ENCODE data around the gene TRIM2.

TRIM2 gene

GRCh38 chr4:153243468-153243867 lies 39.2 kb downstream of the TRIM2 start:
- peak overlapping the region; percentile 27; the same call in 1 of the 2 replicates for H3K27ac ChIP-seq
- TF ChIP-seq CTCF (conservative IDR thresholded peaks at IDR 0.05): no peak

GRCh38 chr4:153244969-153245368 lies 40.7 kb downstream of the TRIM2 start:
- TF ChIP-seq CTCF (conservative IDR thresholded peaks at IDR 0.05): no peak
- H3K27ac ChIP-seq: peak overlapping the region; percentile 88

GRCh38 chr4:153245775-153246174 lies 41.5 kb downstream of the TRIM2 start:
- TF ChIP-seq CTCF (conservative IDR thresholded peaks at IDR 0.05): no peak
- peak overlapping the region; percentile 88 for H3K27ac ChIP-seq

- peak overlapping the region; percentile 88 for H3K27ac ChIP-seq
- TF ChIP-seq CTCF (conservative IDR thresholded peaks at IDR 0.05): no peak
Observed at GRCh38 chr4:153246446-153247115, 42.3 kb downstream of the TRIM2 start.

- TF ChIP-seq CTCF (conservative IDR thresholded peaks at IDR 0.05): no peak
- H3K27ac ChIP-seq: peak overlapping the region; percentile 88; the same call in 1 of the 2 replicates
Observed at GRCh38 chr4:153247116-153247490, 42.9 kb downstream of the TRIM2 start.

- H3K27ac ChIP-seq: peak overlapping the region; percentile 88
- TF ChIP-seq CTCF (conservative IDR thresholded peaks at IDR 0.05): no peak
Observed at GRCh38 chr4:153248641-153249198, 44.5 kb downstream of the TRIM2 start.

GRCh38 chr4:153249199-153250041 lies 45.2 kb downstream of the TRIM2 start:
- H3K27ac ChIP-seq: peak overlapping the region; percentile 88

More at GRCh38 chr4:153249199-153250041, 45.2 kb downstream of the TRIM2 start:
- TF ChIP-seq CTCF (conservative IDR thresholded peaks at IDR 0.05): no peak
